Esophagus (tissue), 2 donors: ENCODE measurements around the gene ARHGAP32. TPM values are rescaled to one million over a fixed set of nuclear protein-coding genes. Genes with fewer than 3 reads are reported as not detected.

Experiments
- H3K27ac ChIP-seq, 2 donors: one replicate each; pipeline ENCODE4 v1.5.1; 2013; ENCODE audit warnings: low read depth in 2 of 2, mild to moderate bottlenecking in 2 of 2, inconsistent platforms in 1 of 2, low read length in 1 of 2, moderate library complexity in 1 of 2
- H3K27me3 ChIP-seq, 2 donors: one replicate each; pipeline ENCODE4 v1.6.1; 2013; ENCODE audit warnings: low read length in 2 of 2, control low read depth in 1 of 2, mild to moderate bottlenecking in 1 of 2; ENCODE audit not compliant: insufficient read depth in 2 of 2, control insufficient read depth in 1 of 2
- H3K36me3 ChIP-seq, 2 donors: one replicate each; pipeline ENCODE4 v1.6.1; 2013; ENCODE audit warnings: low read length in 1 of 2; ENCODE audit not compliant: control insufficient read depth in 2 of 2, insufficient read depth in 2 of 2
- H3K4me1 ChIP-seq, 2 donors: one replicate each; pipeline ENCODE4 v1.6.1; 2013; ENCODE audit warnings: low read length in 1 of 2; ENCODE audit not compliant: control insufficient read depth in 2 of 2, insufficient read depth in 2 of 2
- H3K4me3 ChIP-seq, 2 donors: one replicate each; pipeline ENCODE4 v1.5.1; 2013; ENCODE audit warnings: low read length in 2 of 2, mild to moderate bottlenecking in 2 of 2, low read depth in 1 of 2, moderate library complexity in 1 of 2
- H3K9me3 ChIP-seq, 2 donors: one replicate each; pipeline ENCODE4 v1.6.1; 2013; ENCODE audit warnings: mild to moderate bottlenecking in 2 of 2, low read depth in 1 of 2, low read length in 1 of 2, moderate library complexity in 1 of 2; ENCODE audit not compliant: control insufficient read depth in 2 of 2, insufficient read depth in 1 of 2
- WGBS, 2 donors: extraction: QIAGEN DNeasy Blood & Tissue Kit; methylation state at CpG; one replicate each; pipeline ENCODE4 v1.1.7; 2013; 5-methylcytosine and 5-hydroxymethylcytosine counted together
- polyA plus RNA-seq, 2 donors: library from polyadenylated mRNA; stranded (reverse); fragments of 200-250 nt; gene quantifications; one replicate each; pipeline ENCODE4 v1.2.3, GENCODE V29; 2013
- donor health status: healthy with polysubstance abuse.
- donor health status: Bipolar disorder and iron deficiency.

ARHGAP32 gene
- polyA plus RNA-seq, 2 donors = 17.8 to 18.9 TPM

DNA sequence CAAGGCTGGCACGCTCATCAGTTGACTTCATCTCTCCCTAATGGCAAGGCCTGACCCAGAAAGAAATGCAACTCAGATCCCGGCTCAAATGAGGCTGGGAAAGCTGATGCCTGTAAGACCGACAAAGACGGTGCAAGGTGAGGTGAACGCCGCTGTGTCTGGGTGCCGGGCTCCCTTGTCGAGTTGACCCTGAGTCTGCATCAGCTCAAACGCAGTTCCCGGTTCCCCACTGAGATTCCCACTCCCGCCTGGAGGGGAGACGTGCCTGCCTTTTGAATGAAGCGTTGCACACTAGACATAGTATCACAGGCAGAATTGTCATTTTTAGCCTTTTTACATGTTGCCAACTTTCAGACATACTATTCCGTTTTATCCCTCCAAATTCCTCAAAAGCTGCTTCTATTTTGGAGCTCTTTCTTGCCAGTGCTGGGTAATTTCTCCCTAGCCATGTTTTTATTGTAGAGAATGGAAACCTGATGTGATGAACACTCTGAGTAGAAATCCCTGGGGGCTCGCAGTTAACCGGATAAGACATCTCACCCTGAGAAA lies 248.6 kb downstream of the ARHGAP32 start:
- H3K4me1 ChIP-seq = peaks cover 4 to 20% of the 10 kb centered on the region in 2 donors
- H3K27ac ChIP-seq = peak overlapping the region; percentile 89 to 91

DNA sequence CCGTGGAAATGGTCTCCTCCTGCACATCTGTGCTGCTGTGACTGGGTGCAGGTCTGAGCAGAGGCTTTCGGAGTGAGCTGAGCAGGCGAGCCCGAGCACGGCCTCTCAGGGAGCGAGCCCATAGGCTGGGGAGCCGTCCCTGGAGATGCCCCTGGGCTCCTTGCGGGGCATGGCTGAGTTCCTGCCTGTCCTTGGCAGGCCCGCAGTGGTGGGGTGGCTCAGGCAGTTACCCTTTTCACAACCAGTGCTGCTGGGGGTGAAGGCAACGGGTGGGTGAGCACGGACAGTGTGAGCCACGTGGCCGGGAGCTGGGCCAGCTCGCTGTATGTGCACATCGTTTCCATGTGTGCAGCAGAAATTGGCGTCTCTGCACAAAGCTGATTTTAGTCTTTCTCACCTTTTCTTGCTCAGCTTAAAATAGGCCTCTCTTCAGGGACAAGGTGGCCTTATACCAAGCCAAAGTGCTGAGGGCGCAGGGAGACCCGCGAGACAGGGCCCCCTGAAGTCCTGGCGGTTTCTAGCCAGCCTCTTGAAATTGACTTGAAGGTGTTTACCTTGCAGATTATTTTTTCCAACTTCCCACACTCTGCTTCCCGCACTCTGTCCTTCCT lies 249.2 kb downstream of the ARHGAP32 start, which contains the start of gene TP53AIP1:
Gene TP53AIP1, minus strand, starts transcription at position 55 of the 611 bp plus-strand sequence. CDS start 5,053 bp downstream, outside the sequence.
- H3K27ac ChIP-seq = peak within 1 kb of the TSS; percentile 89 to 91

More for the DNA sequence above, 248.6 kb downstream of the ARHGAP32 start:
- no peaks in the 10 kb centered on the region for H3K9me3 ChIP-seq
- WGBS, 2 donors = 60 to 63% methylated on average over 16 of the region's 16 CpGs
- H3K36me3 ChIP-seq = no peaks in the 10 kb centered on the region
- H3K4me3 ChIP-seq = no peak overlapping the region
- no peaks in the 10 kb centered on the region for H3K27me3 ChIP-seq

DNA sequence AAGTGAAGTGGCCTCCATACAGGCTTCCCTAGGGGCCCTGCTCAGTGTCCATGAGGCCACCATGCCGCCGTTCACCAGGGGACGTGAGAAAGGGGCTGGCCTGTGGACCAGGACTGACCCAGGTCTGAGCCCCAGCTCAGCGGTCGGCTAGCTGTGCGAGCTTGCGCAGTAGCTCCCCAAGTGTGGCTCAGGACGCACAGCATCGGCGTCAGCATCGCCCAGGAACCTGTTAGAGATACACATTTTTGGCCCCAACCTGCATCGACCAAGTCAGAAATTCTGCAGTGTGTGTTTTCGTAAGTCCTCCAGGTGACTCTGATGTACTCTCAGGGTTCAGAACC lies 249.9 kb downstream of the ARHGAP32 start:
- H3K4me3 ChIP-seq = peak overlapping the region; percentile 39 to 41
- WGBS, 2 donors = 55 to 73% methylated on average over 13 of the region's 13 CpGs
- no peaks in the 10 kb centered on the region for H3K36me3 ChIP-seq
- no peaks in the 10 kb centered on the region for H3K27me3 ChIP-seq
- H3K4me1 ChIP-seq = peaks cover 4 to 21% of the 10 kb centered on the region in 2 donors
- peak overlapping the region; percentile 89 to 91 for H3K27ac ChIP-seq
- no peaks in the 10 kb centered on the region for H3K9me3 ChIP-seq

More for the DNA sequence above, 249.2 kb downstream of the ARHGAP32 start, which contains the start of gene TP53AIP1:
- Histone ChIP-seq H3K4me1 (peaks cover 4 to 20% of the 10 kb centered on the region in 2 donors), H3K36me3 (no peaks in the 10 kb centered on the region), H3K27me3 (no peaks in the 10 kb centered on the region), H3K9me3 (no peaks in the 10 kb centered on the region), H3K4me3 (peak within 1 kb of the TSS; percentile 39 to 41)
- 56 to 65% methylated on average over 21 of the region's 21 CpGs for WGBS, 2 donors

DNA sequence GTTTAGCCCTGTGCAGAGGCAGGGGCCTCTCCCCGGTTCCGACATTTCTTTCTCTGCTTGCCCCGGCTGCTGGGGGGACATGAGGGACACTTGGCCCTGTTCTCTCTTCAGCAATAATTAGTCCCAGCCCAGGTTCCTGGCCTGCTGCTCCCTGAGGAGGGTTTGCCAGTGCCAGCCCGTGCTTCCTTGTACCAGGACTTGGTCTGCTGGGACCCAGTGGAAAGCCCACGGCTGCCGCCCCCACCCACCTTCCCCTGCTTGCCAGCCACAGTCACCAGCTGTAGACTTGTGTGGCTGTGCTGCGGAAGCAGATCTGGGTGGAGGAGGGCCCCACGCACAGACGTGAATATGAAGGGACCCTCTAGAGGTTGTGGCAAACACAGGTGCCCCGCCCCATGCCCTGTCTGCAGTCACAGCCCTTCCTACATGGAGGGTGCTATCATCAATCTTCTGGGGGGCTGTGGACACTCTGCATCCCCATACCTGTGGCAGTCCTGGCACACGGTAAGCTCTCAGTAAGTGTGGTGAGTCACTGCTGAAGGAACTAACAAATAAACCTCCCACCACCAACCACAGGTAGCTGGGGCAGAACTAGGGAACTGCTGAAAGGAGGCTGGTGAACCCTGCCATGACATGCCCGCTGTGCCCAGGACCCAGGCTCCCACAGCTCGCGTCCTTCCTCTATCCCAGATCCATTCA lies 250.4 kb downstream of the ARHGAP32 start:
- peak overlapping the region; percentile 39 to 41 for H3K4me3 ChIP-seq
- peaks cover 4 to 21% of the 10 kb centered on the region in 2 donors for H3K4me1 ChIP-seq
- H3K36me3 ChIP-seq = peaks cover 0 to 3% of the 10 kb centered on the region in 2 donors
- H3K9me3 ChIP-seq = no peaks in the 10 kb centered on the region
- no peaks in the 10 kb centered on the region for H3K27me3 ChIP-seq
- H3K27ac ChIP-seq = peak overlapping the region; percentile 89 to 91
- WGBS, 2 donors = 57 to 66% methylated on average over 14 of the region's 14 CpGs

DNA sequence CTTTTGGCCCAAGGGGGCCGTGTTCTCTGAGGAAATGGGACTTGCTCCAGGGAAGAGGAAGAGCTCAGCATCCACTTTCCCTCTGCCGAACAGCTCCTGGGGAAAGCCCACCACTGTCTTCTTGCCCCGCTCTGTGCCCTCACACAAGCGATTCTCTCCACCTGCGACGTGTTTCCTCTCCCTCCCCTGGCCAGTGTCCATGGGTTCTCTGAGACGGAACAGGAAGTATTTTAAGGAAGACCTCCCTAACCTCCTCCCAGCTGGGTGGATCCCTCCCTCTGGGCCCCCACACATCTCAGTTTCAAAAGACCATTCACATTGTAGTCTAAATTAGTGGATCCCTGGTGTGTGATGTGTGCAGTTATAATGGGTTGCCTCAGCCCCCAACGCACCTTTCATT lies 251.0 kb downstream of the ARHGAP32 start:
- peaks cover 4 to 21% of the 10 kb centered on the region in 2 donors for H3K4me1 ChIP-seq
- H3K4me3 ChIP-seq = peak overlapping the region; percentile 26 to 41
- peak overlapping the region; percentile 89 to 91 for H3K27ac ChIP-seq

DNA sequence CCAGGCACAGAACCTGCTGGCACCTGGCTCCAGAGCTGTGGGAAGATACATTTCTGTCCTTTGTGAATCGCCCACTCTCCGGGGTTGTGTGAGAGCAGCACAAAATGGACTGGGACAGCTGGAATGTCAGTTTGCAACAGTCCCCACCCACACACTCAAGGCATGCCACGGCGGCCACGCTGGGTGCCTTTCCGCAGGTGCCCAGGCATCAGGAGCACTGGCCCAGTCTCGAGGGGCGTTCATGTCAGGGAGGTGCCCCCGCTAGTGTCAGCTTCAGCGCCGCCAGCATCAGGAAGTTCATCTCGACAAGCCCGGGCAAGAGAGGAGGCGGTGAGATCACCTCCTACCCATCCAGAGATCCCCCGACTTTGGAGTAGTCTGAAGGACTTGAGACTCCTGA lies 251.5 kb downstream of the ARHGAP32 start:
- H3K4me1 ChIP-seq = peaks cover 4 to 21% of the 10 kb centered on the region in 2 donors
- no peaks in the 10 kb centered on the region for H3K9me3 ChIP-seq
- H3K27ac ChIP-seq = peak overlapping the region; percentile 89 to 91
- H3K27me3 ChIP-seq = no peaks in the 10 kb centered on the region
- peak overlapping the region in 1 of 2 donors; percentile 26 for H3K4me3 ChIP-seq
- H3K36me3 ChIP-seq = peaks cover 0 to 5% of the 10 kb centered on the region in 2 donors
- WGBS, 2 donors = 49 to 67% methylated on average over 15 of the region's 15 CpGs

More for the DNA sequence above, 251.0 kb downstream of the ARHGAP32 start:
- Histone ChIP-seq H3K36me3 (peaks cover 0 to 5% of the 10 kb centered on the region in 2 donors), H3K9me3 (no peaks in the 10 kb centered on the region), H3K27me3 (no peaks in the 10 kb centered on the region)
- 40 to 72% methylated on average over 8 of the region's 8 CpGs for WGBS, 2 donors

DNA sequence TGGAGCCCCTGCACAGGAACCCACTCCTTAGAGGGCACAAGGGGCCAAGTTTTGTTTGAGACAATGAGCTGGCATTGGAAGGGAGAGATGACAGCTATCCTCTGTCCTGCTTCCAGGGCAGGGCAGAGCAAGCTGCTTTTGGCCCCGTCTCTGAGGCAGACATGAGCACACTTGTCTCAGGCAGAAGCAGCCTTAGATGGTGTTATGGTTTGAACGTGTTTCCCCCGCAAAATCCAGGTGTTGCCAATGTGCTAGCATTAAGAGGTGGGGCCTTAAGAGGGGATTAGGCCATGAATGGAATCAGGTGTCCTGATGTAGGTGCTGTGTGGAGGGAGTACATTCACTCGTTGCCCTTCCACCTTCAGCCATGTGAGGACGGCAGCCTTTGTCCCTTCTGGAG lies 252.0 kb downstream of the ARHGAP32 start:
- Histone ChIP-seq H3K4me3 (peak overlapping the region in 1 of 2 donors; percentile 14), H3K27ac (peak overlapping the region; percentile 89 to 91), H3K9me3 (no peaks in the 10 kb centered on the region), H3K4me1 (peaks cover 4 to 21% of the 10 kb centered on the region in 2 donors), H3K36me3 (peaks cover 0 to 5% of the 10 kb centered on the region in 2 donors), H3K27me3 (no peaks in the 10 kb centered on the region)
- WGBS, 2 donors = 46 to 63% methylated on average over 5 of the region's 5 CpGs

DNA sequence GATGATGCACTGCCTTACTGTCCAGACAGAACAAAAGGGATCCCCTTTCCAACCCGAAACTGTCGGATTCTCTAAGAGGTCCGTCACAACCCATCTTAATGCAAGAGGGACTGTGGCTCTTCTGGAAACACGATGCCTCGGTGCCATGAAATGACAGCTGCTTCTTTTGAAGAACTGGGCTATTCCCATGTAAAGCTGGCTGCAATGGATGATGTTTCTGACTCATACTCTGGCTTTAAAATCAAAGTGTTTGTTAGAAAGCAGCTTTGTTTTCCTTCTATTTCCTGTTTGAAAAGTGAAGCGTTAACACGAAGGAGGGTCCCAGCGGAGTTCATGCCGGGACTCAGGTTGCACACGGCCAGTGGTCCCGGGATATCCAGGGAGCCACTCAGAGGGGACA lies 252.5 kb downstream of the ARHGAP32 start:
- no peaks in the 10 kb centered on the region for H3K27me3 ChIP-seq
- H3K9me3 ChIP-seq = no peaks in the 10 kb centered on the region
- no peak overlapping the region for H3K4me3 ChIP-seq
- H3K36me3 ChIP-seq = peaks cover 0 to 7% of the 10 kb centered on the region in 2 donors
- 36 to 55% methylated on average over 11 of the region's 11 CpGs for WGBS, 2 donors
- peak overlapping the region; percentile 64 to 91 for H3K27ac ChIP-seq
- peaks cover 4 to 21% of the 10 kb centered on the region in 2 donors for H3K4me1 ChIP-seq

DNA sequence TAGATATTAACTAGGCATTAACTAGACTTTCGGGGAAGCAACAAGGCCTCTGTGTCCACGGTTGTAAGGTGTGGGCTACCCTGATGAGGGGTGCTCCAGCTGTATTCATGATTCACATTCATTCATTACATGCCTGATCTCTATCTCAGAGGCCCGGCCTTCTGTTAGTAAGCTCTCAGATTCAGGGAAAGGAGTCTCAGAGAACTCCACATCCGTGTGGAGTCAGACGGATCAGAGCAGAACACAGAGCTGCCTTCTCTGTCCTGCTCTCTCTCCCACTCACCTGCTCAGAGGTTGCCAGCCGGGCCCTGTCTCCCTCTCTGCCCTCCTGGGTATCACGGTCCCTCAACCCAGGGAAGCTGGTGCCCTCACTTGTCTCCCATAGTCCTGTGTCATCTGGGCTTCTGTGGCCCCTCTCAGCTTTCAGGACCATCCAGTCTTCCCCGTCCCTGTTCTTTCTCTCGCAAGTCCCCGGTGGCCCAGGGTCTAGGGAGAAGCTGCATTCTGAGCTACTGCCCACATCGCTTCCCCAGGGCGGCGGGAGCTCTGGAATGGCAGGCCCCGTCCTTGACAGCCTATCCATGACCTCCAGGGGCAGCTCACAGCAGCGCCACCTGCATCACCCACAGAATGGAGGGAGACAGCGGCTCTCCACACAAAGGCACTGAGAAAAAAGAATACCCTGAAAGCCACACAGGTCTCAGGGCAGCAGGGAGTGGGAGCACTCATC lies 253.8 kb downstream of the ARHGAP32 start:
- H3K9me3 ChIP-seq = no peaks in the 10 kb centered on the region
- H3K36me3 ChIP-seq = peaks cover 0 to 7% of the 10 kb centered on the region in 2 donors
- 75 to 78% methylated on average over 16 of the region's 16 CpGs for WGBS, 2 donors
- H3K27ac ChIP-seq = no peak overlapping the region
- H3K4me3 ChIP-seq = no peak overlapping the region
- peaks cover 3 to 21% of the 10 kb centered on the region in 2 donors for H3K4me1 ChIP-seq
- H3K27me3 ChIP-seq = no peaks in the 10 kb centered on the region
